ENCODE results near the gene CCDC32. TPM values are rescaled to one million over a fixed set of nuclear protein-coding genes. Genes with fewer than 3 reads are reported as not detected.

CCDC32 gene
- total RNA-seq, 1 donor from 2014 or later = 44.0 TPM

DNA sequence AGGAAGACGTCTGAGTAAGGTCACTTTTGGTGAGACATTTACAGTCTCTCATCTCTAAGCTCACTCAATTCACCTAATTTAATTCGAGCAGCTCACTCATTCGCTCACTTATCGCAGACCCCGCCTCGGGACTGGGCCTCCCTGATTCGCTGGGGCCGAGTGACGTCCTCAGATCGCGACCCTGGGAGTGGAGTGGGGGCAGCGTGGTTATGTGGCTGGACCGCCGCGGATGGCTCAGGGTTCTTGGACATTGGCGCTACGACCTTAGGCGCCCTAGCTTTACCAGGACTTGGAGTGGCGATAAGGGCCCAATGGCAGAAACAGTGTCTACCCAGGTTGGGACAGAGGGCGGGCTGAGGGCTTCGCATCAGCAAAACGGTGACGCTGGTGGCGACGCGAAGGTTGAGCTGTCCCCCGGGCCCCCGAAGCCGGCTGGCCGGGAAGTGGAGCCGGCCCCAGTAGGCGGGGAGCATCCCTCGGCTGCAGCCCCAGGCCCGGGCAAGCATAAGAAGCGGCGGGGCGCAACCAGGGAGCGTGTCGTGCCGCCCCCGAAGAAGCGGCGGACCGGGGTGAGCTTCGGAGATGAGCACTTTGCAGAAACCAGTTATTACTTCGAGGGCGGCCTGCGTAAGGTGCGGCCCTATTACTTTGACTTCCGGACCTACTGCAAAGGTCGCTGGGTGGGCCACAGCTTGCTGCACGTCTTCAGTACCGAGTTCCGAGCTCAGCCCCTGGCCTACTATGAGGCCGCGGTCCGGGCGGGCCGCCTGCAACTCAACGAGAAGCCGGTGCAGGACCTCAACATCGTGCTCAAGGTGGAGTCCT is 4.5 kb upstream of the CCDC32 start, which contains the start of gene RPUSD2:
Gene RPUSD2, plus strand, starts transcription at position 171 of the 825 bp plus-strand sequence. Its CDS starts 39 bp downstream, at position 210.
- DNase-seq (ENCODE audit: extremely low read depth, low read depth, low spot score) = peak; percentile 58

- no peak for DNase-seq (ENCODE audit: extremely low read depth, low read depth, low spot score)
Measured at GRCh38 chr15:40567111-40567510, 2.3 kb upstream of the CCDC32 start.

GRCh38 chr15:40565333-40566238 is 744 bp upstream of the CCDC32 start:
- DNase-seq (ENCODE audit: extremely low read depth, low read depth, low spot score) = no peak

- DNase-seq (ENCODE audit: extremely low read depth, low read depth, low spot score) = no peak
Measured at GRCh38 chr15:40563426-40563825, 1.4 kb downstream of the CCDC32 start.

- no peak for DNase-seq (ENCODE audit: extremely low read depth, low read depth, low spot score)
Measured at GRCh38 chr15:40562691-40563090, 2.2 kb downstream of the CCDC32 start.

GRCh38 chr15:40558952-40559742 is 5.7 kb downstream of the CCDC32 start:
- no peak for DNase-seq (ENCODE audit: extremely low read depth, low read depth, low spot score)

GRCh38 chr15:40555876-40556275 is 9.0 kb downstream of the CCDC32 start:
- no peak for DNase-seq (ENCODE audit: extremely low read depth, low read depth, low spot score)

DNA sequence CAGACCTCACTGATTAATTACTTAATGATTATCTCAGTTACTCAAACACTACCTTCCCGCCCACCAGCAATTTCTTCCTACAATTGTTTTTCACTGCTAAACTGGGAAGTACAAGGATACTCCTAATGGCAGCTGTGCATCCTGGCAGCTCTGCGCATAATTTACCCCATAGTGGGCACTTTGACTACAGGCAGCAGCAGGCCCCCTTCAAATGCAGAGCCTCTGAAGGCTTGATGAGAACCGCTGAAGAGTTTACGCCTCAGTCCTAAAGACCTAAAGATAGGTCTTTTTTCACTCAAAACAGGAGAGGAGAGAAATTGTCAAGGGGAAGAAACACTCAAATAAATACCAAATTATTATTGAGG is 10.7 kb downstream of the CCDC32 start:
- DNase-seq (ENCODE audit: extremely low read depth, low read depth, low spot score) = no peak

DNA sequence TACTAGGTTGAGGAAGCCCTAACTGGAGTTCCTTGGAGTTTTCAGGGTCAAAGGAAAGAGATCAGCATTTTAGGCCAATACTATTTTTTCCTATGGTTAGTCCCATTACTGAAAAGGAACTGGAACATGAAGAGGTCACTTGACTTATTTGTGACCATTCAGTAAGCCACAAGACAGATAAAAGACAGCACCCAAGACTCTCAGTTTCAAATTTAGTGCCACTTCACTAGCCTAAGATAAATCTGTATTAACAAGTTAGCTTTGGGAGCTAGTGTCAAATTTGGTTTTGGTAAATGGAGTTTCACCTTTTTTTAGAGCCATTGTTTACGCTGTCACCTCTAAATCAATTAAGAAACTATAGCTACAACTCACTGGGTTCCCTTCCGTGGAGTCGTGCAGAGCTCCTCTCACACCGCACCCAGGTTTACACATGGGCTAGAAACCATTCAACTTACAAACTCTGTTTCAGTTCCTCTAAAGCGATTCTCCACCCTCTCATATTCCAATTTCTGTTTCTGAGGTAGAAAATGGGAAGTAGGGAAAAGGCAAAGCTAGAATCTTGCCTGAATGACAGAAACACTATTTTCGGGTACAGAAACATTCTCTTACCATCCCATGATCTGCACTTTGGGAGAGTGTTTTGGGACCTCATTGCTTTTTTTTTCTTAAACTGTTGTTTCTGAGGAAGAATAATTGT is 14.4 kb downstream of the CCDC32 start:
- DNase-seq (ENCODE audit: extremely low read depth, low read depth, low spot score) = no peak

DNA sequence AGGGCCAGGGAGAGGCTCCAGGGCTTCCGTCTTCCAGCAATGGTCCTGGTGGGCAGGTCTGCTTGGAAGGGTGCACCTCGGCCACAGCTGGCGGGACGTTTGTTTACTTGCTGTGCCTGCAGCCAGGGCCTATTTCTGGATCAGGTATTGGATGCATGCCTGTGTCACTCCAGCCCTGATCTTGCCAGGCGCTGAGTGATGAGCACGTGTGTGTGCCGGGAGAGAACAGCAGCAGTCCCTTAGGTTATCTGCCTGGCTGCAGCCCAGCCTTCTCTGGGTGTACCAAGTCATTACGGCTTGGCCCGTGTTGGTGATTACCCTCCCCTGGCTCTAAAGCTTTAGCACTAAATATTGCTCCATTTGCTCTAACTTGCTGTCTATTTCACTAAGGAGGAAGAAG is 14.9 kb downstream of the CCDC32 start:
- no peak for DNase-seq (ENCODE audit: extremely low read depth, low read depth, low spot score)

DNA sequence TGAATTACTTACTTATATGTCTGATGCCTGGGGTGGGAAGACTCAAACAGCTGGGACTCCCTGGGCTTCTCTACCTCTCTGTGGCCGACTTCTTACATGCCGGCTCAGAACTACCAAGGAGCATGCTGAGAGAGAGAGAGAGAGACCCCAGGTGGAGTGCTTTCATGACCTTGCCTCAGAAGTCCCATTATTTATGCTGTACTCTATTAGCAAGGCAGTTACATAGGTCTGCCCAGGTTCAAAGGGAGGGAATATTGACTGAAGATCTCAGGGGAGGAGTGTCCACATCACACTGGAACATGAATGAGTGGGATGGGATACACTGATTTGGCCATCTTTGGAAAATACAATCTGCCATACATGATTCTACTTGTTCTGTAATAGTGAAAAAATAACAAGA is 16.2 kb downstream of the CCDC32 start:
- no peak for DNase-seq (ENCODE audit: extremely low read depth, low read depth, low spot score)

- DNase-seq (ENCODE audit: extremely low read depth, low read depth, low spot score) = no peak
Measured at GRCh38 chr15:40545457-40545856, 19.4 kb downstream of the CCDC32 start.

GRCh38 chr15:40543631-40544294 is 21.1 kb downstream of the CCDC32 start:
- no peak for DNase-seq (ENCODE audit: extremely low read depth, low read depth, low spot score)

DNA sequence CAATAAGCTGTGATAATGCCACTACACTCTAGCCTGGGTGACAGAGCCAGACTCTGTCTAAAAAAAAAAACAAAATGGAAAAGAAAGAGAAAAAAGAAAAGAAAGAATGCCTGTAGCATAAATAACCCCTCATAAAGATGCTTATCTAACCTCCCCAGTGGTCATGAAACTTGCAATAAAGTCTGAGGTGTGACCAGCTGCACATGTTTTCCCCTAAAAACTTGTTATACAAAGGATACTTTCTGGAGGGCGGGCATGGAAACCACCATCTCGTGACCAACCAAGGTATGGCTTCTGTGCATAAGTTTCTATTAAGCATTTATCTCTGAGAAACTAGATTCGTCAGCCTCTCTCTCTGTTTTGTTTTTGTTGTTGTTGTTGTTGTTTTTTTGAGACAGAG is 21.8 kb downstream of the CCDC32 start:
- no peak for DNase-seq (ENCODE audit: extremely low read depth, low read depth, low spot score)

- no peak for DNase-seq (ENCODE audit: extremely low read depth, low read depth, low spot score)
Measured at GRCh38 chr15:40538976-40539375, 25.9 kb downstream of the CCDC32 start.

DNA sequence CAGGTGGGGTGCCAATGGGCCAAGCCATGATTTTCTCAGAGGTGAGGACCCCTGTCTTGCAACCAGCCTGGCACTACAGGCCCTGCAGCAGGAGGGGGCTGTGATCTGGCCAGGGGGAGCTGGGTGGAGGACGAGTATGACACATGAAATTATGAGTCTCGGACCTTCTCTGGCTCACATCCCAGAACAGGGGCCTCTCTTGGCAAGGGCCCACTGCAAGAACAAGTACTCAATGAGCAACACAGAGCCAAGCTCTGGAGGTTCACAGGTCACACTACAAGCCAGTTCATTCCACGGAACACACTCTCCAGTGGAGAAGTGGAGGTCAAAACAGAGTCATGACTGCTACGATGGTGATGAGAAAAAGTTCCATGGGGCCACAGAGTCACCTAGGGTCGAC is 28.3 kb downstream of the CCDC32 start:
- no peak for DNase-seq (ENCODE audit: extremely low read depth, low read depth, low spot score)

DNA sequence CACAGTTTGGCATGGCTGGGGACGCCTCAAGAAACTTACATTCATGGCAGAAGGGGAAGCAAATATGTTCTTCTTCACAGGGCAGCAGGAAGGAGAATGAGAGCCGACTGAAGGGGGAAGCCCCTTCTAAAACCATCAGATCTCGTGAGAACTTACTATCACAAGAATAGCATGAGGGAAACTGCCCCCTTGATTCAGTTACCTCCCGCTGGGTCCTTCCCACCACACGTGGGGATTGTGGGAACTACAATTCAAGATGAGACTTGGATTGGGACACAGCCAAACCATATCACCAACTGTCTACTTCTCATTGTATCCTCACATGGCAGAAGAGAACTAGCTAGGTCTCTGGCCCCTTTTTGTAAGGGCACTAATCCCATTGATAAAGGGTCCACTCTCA is 30.5 kb downstream of the CCDC32 start:
- no peak for DNase-seq (ENCODE audit: extremely low read depth, low read depth, low spot score)

DNA sequence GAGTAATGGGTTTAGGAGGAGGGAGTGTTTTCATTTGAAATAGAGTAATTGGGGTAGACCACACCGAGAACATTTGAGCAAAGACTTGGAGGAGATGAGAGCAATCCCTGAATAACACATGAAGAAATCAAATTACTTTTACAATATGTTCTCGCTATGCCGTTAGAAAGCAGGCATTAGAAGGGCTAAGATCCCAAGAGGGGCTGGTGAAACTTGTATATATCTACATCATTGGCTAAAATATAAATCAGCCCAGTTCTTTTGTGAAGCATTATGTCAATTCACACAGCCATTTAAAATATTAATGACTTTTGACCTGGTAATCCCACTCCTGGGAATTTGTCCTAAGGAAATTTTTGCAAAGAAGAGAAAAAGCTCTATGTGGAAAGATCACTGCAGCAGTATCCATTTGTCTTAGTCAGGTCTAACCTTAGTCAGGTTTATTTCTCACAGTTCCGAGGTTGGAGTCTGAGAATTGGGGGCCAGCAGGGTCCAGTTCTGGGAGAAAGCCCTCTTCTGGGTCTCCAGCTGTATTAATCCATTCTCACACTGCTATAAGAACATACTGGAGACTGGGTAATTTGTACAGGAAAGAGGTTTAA is 31.0 kb downstream of the CCDC32 start:
- DNase-seq (ENCODE audit: extremely low read depth, low read depth, low spot score) = no peak

- DNase-seq (ENCODE audit: extremely low read depth, low read depth, low spot score) = no peak
Measured at GRCh38 chr15:40528801-40529200, 36.0 kb downstream of the CCDC32 start.
